Vagina (tissue), 2 donors: ENCODE measurements around the gene TDRD3. TPM values are rescaled to one million over a fixed set of nuclear protein-coding genes. Genes with fewer than 3 reads are reported as not detected.
"Not testable (repeated sequence)": the region's sequence is repeated elsewhere in the genome, so short reads cannot be mapped to it uniquely, and the experiment has no call there.

Experiments
- DNase-seq, 2 donors: peaks; one replicate each; pipeline ENCODE4 v3.0.0-alpha.2; 2017; ENCODE audit errors: extremely low spot score in 2 of 2
- H3K27ac ChIP-seq: fragments of 200-600 bp; sonication (generic); one replicate; pipeline ENCODE4 v1.5.1; 2019
- H3K27me3 ChIP-seq: fragments of 200-600 bp; sonication (generic); one replicate; pipeline ENCODE4 v1.5.1; 2019
- H3K36me3 ChIP-seq, 2 donors: fragments of 200-600 bp; sonication (generic); one replicate each; pipeline ENCODE4 v1.5.1; 2017 to 2019
- H3K4me1 ChIP-seq: fragments of 200-600 bp; sonication (generic); one replicate; pipeline ENCODE4 v1.5.1; 2019
- H3K4me3 ChIP-seq, 2 donors: fragments of 200-600 bp; sonication (generic); 1 replicate in 1 of 2; 2 replicates in 1 of 2; pipeline ENCODE4 v1.5.1; 2016 to 2019
- H3K9me3 ChIP-seq: fragments of 200-600 bp; sonication (generic); one replicate; pipeline ENCODE4 v1.5.1; 2019
- CTCF ChIP-seq, 3 experiments: fragments of 450-650 bp in 2 of 3; fragments of 200-600 bp in 1 of 3; sonication (generic) in 1 of 3; IDR thresholded peaks; one replicate each; pipeline ENCODE4 v1.5.1; 2017 to 2019; ENCODE audit warnings: antibody characterized with exemption in 3 of 3, mild to moderate bottlenecking in 2 of 3, moderate library complexity in 2 of 3
- POLR2A ChIP-seq, 2 donors: fragments of 450-650 bp; IDR thresholded peaks; one replicate each; pipeline ENCODE4 v1.6.1; 2017; ENCODE audit warnings: antibody characterized with exemption in 2 of 2, mild to moderate bottlenecking in 2 of 2, moderate library complexity in 2 of 2
- POLR2AphosphoS5 ChIP-seq, 2 donors: sonication (generic); formaldehyde crosslinking; IDR thresholded peaks; one replicate each; pipeline ENCODE4 v1.9.0; 2017; ENCODE audit warnings: antibody characterized with exemption in 2 of 2, mild to moderate bottlenecking in 2 of 2, low read depth in 1 of 2; ENCODE audit not compliant: insufficient read depth in 1 of 2
- intact Hi-C: fragments of 100-400 bp; cut with DNase I; formaldehyde crosslinking; loops from one replicate; pipeline ENCODE4 v1.15.1; 2023
- total RNA-seq: library from RNA; depleted of rRNA; stranded (reverse); fragments of >200 nt; gene quantifications from one replicate; pipeline ENCODE4 v1.2.3, GENCODE V29; 2016

The TDRD3 gene
- total RNA-seq, 1 donor from 2014 or later = 24.6 TPM

- Histone ChIP-seq H3K4me3 (no peak overlapping the region), H3K27me3 (no peaks in the 10 kb centered on the region), H3K36me3 (no peaks in the 10 kb centered on the region), H3K4me1 (peaks cover 12% of the 10 kb centered on the region), H3K27ac (no peak overlapping the region), H3K9me3 (no peaks in the 10 kb centered on the region)
- no peak for TF ChIP-seq POLR2A (IDR thresholded peaks at IDR 0.05)
- DNase-seq = no peak
- intact Hi-C loops = no loop called here
Measured at GRCh38 chr13:60407095-60407494, 10.1 kb downstream of the TDRD3 start.

- H3K27me3 ChIP-seq, intact Hi-C loops, DNase-seq, H3K4me3 ChIP-seq, H3K9me3 ChIP-seq, H3K27ac ChIP-seq, H3K36me3 ChIP-seq: not testable (repeated sequence)
- peaks cover 20% of the 10 kb centered on the region for H3K4me1 ChIP-seq
Measured at GRCh38 chr13:60407852-60408251, 10.8 kb downstream of the TDRD3 start.

- DNase-seq, H3K9me3 ChIP-seq, H3K36me3 ChIP-seq, intact Hi-C loops, H3K4me3 ChIP-seq, H3K27ac ChIP-seq, H3K27me3 ChIP-seq: not testable (repeated sequence)
- peaks cover 24% of the 10 kb centered on the region for H3K4me1 ChIP-seq
Measured at GRCh38 chr13:60409574-60410292, 12.7 kb downstream of the TDRD3 start.

- Histone ChIP-seq H3K27ac (no peak overlapping the region), H3K4me3 (no peak overlapping the region), H3K36me3 (no peaks in the 10 kb centered on the region), H3K9me3 (no peaks in the 10 kb centered on the region), H3K27me3 (no peaks in the 10 kb centered on the region), H3K4me1 (peaks cover 24% of the 10 kb centered on the region)
- intact Hi-C loops = no loop called here
- TF ChIP-seq POLR2AphosphoS5 (IDR thresholded peaks at IDR 0.05; ENCODE audit: insufficient read depth in 1 of 2, low read depth in 1 of 2) (no peak), POLR2A (IDR thresholded peaks at IDR 0.05) (no peak), CTCF (IDR thresholded peaks at IDR 0.05) (no peak)
- no peak for DNase-seq
Measured at GRCh38 chr13:60410299-60410698, 13.3 kb downstream of the TDRD3 start.

GRCh38 chr13:60411464-60411863, 14.4 kb downstream of the TDRD3 start:
- no peak for TF ChIP-seq POLR2A (IDR thresholded peaks at IDR 0.05)
- TF ChIP-seq CTCF (IDR thresholded peaks at IDR 0.05) = no peak
- TF ChIP-seq POLR2AphosphoS5 (IDR thresholded peaks at IDR 0.05; ENCODE audit: insufficient read depth in 1 of 2, low read depth in 1 of 2) = no peak
- H3K9me3 ChIP-seq = no peaks in the 10 kb centered on the region
- no peaks in the 10 kb centered on the region for H3K27me3 ChIP-seq
- no peak overlapping the region for H3K4me3 ChIP-seq
- no peak overlapping the region for H3K27ac ChIP-seq
- no peak for DNase-seq
- no peaks in the 10 kb centered on the region for H3K36me3 ChIP-seq
- peaks cover 24% of the 10 kb centered on the region for H3K4me1 ChIP-seq
- intact Hi-C loops = no loop called here

- Histone ChIP-seq H3K4me1 (peaks cover 24% of the 10 kb centered on the region), H3K27ac (no peak overlapping the region), H3K36me3 (no peaks in the 10 kb centered on the region), H3K4me3 (no peak overlapping the region), H3K9me3 (no peaks in the 10 kb centered on the region), H3K27me3 (no peaks in the 10 kb centered on the region)
- DNase-seq = no peak
- TF ChIP-seq POLR2AphosphoS5 (IDR thresholded peaks at IDR 0.05; ENCODE audit: insufficient read depth in 1 of 2, low read depth in 1 of 2) (no peak), POLR2A (IDR thresholded peaks at IDR 0.05) (no peak), CTCF (IDR thresholded peaks at IDR 0.05) (no peak)
- intact Hi-C loops = no loop called here
Measured at GRCh38 chr13:60411983-60412382, 15.0 kb downstream of the TDRD3 start.
